GM12873 (cell line): ENCODE measurements around the gene RAB41.

Experiments used
- TF ChIP-seq, protein P1 (sequence below): IDR thresholded peaks from 2 replicates; pipeline ENCODE4 v1.5.1; 2012; ENCODE audit warnings: low read depth, mild to moderate bottlenecking, moderate library complexity, low read length, control low read depth; ENCODE audit not compliant: insufficient read depth; ENCODE audit errors: missing control alignments

Gene RAB41

DNA sequence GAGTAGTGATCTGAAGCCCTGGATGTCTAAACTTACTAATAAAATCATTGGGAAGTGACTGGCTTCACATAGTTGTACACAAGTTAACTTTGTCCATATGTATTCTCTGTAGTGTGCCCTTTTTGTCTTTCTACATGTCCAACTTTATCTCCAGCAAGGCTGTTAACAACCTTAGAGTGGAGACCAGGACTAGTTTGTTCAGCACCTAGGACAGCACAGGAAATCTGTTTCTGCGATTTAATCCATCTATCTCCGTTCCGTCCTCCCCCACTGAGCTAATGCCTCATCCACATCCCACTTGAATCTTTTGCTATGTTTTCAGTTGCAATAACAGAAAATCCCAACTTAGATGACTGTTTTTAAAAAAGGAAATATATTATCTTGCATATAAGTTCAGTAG is 17.2 kb upstream of the RAB41 start:
- TF ChIP-seq, protein P1, sequence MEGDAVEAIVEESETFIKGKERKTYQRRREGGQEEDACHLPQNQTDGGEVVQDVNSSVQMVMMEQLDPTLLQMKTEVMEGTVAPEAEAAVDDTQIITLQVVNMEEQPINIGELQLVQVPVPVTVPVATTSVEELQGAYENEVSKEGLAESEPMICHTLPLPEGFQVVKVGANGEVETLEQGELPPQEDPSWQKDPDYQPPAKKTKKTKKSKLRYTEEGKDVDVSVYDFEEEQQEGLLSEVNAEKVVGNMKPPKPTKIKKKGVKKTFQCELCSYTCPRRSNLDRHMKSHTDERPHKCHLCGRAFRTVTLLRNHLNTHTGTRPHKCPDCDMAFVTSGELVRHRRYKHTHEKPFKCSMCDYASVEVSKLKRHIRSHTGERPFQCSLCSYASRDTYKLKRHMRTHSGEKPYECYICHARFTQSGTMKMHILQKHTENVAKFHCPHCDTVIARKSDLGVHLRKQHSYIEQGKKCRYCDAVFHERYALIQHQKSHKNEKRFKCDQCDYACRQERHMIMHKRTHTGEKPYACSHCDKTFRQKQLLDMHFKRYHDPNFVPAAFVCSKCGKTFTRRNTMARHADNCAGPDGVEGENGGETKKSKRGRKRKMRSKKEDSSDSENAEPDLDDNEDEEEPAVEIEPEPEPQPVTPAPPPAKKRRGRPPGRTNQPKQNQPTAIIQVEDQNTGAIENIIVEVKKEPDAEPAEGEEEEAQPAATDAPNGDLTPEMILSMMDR: no peak

DNA sequence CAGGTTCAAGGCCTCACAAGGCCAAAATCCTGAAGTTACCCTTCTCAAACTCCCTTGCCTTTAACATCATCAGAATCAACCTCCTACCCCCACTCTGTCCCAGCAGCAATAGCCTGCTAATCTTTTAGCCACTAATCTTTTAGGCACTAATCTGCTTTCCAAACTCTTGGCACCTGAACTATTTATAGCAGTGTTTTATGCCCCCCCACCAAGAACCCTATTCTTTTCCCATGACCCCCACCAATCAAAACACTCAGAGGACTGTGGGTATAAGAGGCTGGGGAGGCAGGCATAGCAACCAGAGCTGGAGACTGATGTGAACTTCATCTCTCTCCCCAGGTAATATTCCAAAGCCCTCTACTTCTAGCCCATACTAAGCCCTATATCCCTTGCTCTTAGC is 13.9 kb upstream of the RAB41 start, which contains the start of gene ARR3:
Gene ARR3, plus strand, starts transcription at position 301 of the 400 bp plus-strand sequence. CDS start 1,052 bp downstream, outside the sequence.
- TF ChIP-seq, protein P1: no peak

DNA sequence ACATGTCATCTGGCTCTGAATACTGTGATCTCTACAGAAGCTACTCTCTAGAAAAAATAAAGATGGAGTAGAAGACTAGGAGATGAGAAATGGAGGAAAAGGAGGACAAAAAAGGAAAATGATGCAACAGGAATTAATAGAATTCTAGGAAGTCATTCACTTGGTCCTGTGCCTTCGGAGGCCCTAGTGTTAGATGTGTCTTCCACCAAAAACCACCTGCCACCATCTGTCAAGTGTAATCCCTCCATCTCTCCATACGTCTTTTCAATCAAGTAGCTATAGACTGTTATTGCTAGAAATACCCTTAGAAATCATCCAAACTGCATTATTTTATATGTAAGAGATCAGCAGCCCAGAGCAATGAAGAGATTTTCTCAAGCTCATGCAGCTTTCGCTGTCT is 2.9 kb upstream of the RAB41 start:
- TF ChIP-seq, protein P1: no peak

DNA sequence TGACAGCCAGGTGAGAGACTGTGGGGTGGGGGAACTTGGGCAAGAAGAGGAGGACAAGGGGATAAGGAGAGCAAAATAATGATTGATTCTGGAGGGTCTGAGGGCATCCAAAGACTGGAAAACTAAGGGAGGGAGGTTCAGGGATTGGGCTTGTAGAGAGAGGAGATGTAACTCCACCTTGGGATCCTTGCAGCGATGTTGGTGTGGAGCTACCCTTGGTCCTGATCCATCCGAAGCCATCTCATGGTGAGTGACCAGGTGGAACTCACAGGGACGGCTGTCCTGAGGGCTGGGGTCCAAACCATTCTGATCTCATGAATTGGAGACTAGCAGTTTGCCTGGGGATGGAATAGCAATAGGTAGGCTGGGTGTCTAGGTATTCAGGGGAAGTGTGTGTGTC is 1.4 kb upstream of the RAB41 start:
- TF ChIP-seq, protein P1: no peak

DNA sequence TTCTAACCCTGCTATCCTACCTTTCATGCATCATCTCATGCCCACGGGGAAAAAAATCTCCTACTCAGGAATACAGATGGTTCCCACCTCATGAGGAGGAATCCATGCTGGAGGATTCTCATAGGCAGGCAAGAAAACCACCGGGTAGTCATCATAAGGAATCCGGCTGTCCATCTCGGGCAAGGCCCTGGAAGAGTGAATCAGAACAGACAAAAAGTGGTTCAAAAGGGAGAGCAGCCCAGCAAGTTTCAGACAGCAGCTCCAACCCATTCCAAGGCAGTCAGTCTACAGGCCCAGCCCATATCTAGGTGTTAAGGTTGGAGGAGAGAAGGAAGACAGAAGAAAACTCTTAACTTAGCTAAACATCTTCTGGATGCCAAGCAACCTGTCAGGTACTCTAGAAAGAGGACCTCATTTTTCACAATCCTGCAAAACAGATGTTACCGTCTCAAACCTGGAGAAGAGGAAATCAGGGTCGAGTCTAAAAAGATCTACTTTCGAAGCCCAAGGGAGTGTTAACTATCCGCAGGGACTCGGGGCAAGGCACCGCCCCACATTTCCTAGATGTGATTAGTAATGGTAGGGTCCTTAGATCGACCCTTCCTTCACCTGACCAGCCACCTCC is 7.3 kb downstream of the RAB41 start:
- TF ChIP-seq, protein P1: no peak

DNA sequence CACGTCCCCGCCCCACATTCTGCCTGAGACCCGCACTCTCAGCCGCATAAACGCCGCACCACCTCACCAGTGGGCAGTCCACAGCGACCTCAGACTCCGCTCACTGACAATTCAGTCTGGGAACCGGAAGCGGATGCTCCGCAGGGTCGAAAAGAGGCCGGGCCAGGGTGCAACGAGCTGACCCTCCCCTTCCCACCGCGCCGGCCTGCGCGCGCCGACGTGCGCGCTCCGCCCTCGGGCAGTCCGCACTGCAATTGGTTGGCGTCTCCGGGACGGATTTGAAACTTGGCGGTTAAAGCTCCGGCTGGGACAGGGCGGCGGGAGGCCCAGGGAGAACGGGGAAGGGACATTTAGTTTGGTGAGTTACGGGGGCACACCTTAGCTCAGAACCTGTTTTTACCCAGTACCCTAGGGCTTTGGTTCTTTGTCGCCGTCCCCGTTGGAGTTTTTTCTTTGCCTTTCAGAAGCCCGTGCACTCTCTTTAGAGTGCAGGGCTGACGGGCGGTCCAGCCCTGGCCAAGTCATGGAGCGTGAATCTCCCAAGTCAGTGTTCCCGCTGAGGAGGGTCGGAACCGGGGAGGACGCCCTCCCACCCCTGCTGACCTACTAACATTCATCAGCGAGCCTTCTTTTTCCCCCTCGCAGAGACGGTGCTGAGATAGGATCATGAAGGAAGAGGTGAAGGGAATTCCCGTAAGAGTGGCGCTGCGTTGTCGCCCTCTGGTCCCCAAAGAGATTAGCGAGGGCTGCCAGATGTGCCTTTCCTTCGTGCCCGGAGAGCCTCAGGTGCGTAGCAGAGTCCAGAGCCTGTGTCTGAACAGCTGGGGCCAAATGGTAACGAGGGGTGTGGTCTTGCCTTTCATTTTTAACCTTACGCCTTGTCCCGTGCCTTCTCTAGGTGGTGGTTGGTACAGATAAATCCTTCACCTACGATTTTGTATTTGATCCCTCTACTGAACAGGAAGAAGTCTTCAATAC is 8.1 kb downstream of the RAB41 start, which contains the start of the genes KIF4A and PDZD11:
Gene KIF4A, plus strand, starts transcription at position 312 of the 978 bp plus-strand sequence. Its CDS starts 355 bp downstream, at position 667.
Gene PDZD11, minus strand, starts transcription at position 135 of the 978 bp plus-strand sequence. CDS start 586 bp downstream, outside the sequence.
- TF ChIP-seq, protein P1: no peak

DNA sequence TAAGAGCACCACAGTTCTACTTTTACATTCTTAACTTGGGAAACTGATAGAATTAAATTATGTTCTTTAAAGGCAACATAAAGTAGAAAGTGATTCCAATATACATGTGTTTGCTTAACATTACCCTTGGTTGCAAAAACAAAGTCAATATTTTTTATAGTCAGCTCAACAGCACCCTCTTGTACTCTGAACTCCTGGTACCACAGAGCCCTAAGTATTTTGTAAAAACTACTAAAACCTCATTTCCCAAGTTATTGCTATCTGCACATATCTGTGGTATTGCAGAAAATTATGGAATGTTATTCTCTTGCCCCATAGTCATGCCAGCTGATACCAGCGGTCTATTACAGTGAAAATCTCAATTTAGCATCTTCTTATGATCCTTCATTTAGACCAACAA is 10.8 kb downstream of the RAB41 start:
- TF ChIP-seq, protein P1: no peak
